K562 (cell line): ENCODE measurements around the gene NOP16. TPM values are rescaled to one million over a fixed set of nuclear protein-coding genes. Genes with fewer than 3 reads are reported as not detected.

Experiments used
- CHAMP1 ChIP-seq: fragments of 450-650 bp; IDR thresholded peaks from 2 replicates; pipeline ENCODE4 v1.6.1; 2016; ENCODE audit warnings: mild to moderate bottlenecking
- CUX1 ChIP-seq: fragments of 200-800 bp; sonication (Bioruptor generic); IDR thresholded peaks from 2 replicates; pipeline ENCODE4 v1.6.1; 2016; ENCODE audit warnings: missing genetic modification characterization, missing compliant biosample characterization
- ETV6 ChIP-seq, 3 experiments: fragments of 150-350 bp in 1 of 3; sonication (generic) in 1 of 3; formaldehyde crosslinking in 1 of 3; IDR thresholded peaks; 2 replicates each; pipeline versions ENCODE4 v1.6.1 to v1.8.0; 2014 to 2022; ENCODE audit warnings: borderline replicate concordance in 2 of 3, low read depth in 2 of 3, antibody characterized with exemption in 1 of 3, low read length in 1 of 3, mild to moderate bottlenecking in 1 of 3, missing genetic modification reagents in 1 of 3
- JUN ChIP-seq, 2 experiments: sonication (generic) in 1 of 2; formaldehyde crosslinking in 1 of 2; IDR thresholded peaks; 2 replicates each; pipeline versions ENCODE4 v1.6.1 to v1.8.0; 2012 to 2022; ENCODE audit warnings: borderline replicate concordance in 2 of 2, mild to moderate bottlenecking in 2 of 2, improper control_type of control experiment in 1 of 2, low read depth in 1 of 2, low read length in 1 of 2, missing genetic modification reagents in 1 of 2
- KDM5B ChIP-seq: fragments of 200-600 bp; sonication (generic); IDR thresholded peaks from 2 replicates; pipeline ENCODE4 v1.6.1; 2012; ENCODE audit warnings: low read depth, mild to moderate bottlenecking, moderate library complexity, low read length, control low read depth, inconsistent platforms; ENCODE audit not compliant: insufficient replicate concordance
- L3MBTL2 ChIP-seq: fragments of 450-650 bp; IDR thresholded peaks from 2 replicates; pipeline ENCODE4 v1.6.1; 2016; ENCODE audit warnings: mild to moderate bottlenecking, moderate library complexity
- NEUROD1 ChIP-seq: fragments of 150-350 bp; IDR thresholded peaks from 2 replicates; pipeline ENCODE4 v1.6.1; 2014; ENCODE audit warnings: borderline replicate concordance, low read length, low read depth; ENCODE audit not compliant: partially characterized antibody
- RAD21 ChIP-seq, 2 experiments: fragments of 250-450 bp in 1 of 2; fragments of 450-650 bp in 1 of 2; sonication (Bioruptor Pico) in 1 of 2; formaldehyde crosslinking in 1 of 2; IDR thresholded peaks in 1 of 2; conservative IDR thresholded peaks in 1 of 2; 2 replicates each; pipeline versions ENCODE4 v1.4.0 to v1.8.0; 2020 to 2022; ENCODE audit warnings: mild to moderate bottlenecking in 2 of 2, moderate library complexity in 1 of 2
- SRSF3 ChIP-seq: fragments of 200-400 bp; formaldehyde crosslinking; IDR thresholded peaks from 2 replicates; pipeline ENCODE4 v1.6.1; 2016; ENCODE audit warnings: mild to moderate bottlenecking, low read length, moderate library complexity; ENCODE audit not compliant: insufficient read depth
- ZKSCAN8 ChIP-seq: fragments of 200-800 bp; sonication (Bioruptor generic); IDR thresholded peaks from 2 replicates; pipeline ENCODE4 v1.6.1; 2016; ENCODE audit warnings: missing genetic modification characterization, missing compliant biosample characterization
- ZNF354B ChIP-seq: fragments of 250-450 bp; sonication (Bioruptor Pico); IDR thresholded peaks from 2 replicates; pipeline ENCODE4 v1.4.0; 2020
- polyA plus RNA-seq, 8 experiments: library from polyadenylated mRNA; depleted of rRNA in 4 of 8; stranded (reverse) in 5 of 8; unstranded in 3 of 8; fragments of >200 nt; fragmentation: Nextera tagmentation in 2 of 8; fragmentation: Illumina TruSeq in 1 of 8; extraction: Ambion mirVana in 2 of 8; extraction: Trizol in 1 of 8; gene quantifications; 2 replicates each; pipeline versions ENCODE4 v1.2.1 to v1.2.3, GENCODE V29; 2011 to 2014; ENCODE audit warnings: inconsistent platforms in 1 of 8, missing spikeins in 1 of 8
- total RNA-seq, 7 experiments: library from RNA; depleted of rRNA in 6 of 7; stranded (reverse); fragments of >200 nt in 6 of 7; fragmentation: Illumina TruSeq in 2 of 7; extraction: Trizol in 2 of 7; gene quantifications; 2 replicates each; pipeline versions ENCODE4 v1.2.1 to v1.2.3, GENCODE V29; 2011 to 2021; ENCODE audit warnings: low replicate concordance in 1 of 7
- TF ChIP-seq, protein P1 (sequence below): sonication (generic); formaldehyde crosslinking; IDR thresholded peaks from 2 replicates; pipeline ENCODE4 v1.8.1; 2022; ENCODE audit warnings: missing genetic modification reagents

NOP16 gene
- total and polyA plus RNA-seq, 9 of the 15 experiments (the other 6 are each of a cell fraction or from before 2014, with no cell fraction given), result 92.5 to 342 (median 148) TPM

- TF ChIP-seq ZNF354B (CRISPR knock-in tag), result no peak
- TF ChIP-seq ETV6 (IDR thresholded peaks at IDR 0.05; ENCODE audit: borderline replicate concordance in 1 of 2, low read depth in 2 of 2, low read length in 1 of 2), result no peak
- no peak for TF ChIP-seq ETV6 (CRISPR knock-in tag; IDR thresholded peaks at IDR 0.05; ENCODE audit: borderline replicate concordance)
- TF ChIP-seq SRSF3, result no peak
- no peak for TF ChIP-seq ZKSCAN8
- TF ChIP-seq, protein P1, sequence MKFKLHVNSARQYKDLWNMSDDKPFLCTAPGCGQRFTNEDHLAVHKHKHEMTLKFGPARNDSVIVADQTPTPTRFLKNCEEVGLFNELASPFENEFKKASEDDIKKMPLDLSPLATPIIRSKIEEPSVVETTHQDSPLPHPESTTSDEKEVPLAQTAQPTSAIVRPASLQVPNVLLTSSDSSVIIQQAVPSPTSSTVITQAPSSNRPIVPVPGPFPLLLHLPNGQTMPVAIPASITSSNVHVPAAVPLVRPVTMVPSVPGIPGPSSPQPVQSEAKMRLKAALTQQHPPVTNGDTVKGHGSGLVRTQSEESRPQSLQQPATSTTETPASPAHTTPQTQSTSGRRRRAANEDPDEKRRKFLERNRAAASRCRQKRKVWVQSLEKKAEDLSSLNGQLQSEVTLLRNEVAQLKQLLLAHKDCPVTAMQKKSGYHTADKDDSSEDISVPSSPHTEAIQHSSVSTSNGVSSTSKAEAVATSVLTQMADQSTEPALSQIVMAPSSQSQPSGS (CRISPR knock-in tag), result no peak
- peak; percentile 1 to 6; a peak in 1 of 4 replicates for TF ChIP-seq RAD21 (CRISPR knock-in tag; conservative IDR thresholded peaks at IDR 0.05 in 1 of 2, IDR thresholded peaks at IDR 0.05 in 1 of 2)
- peak; percentile 85 for TF ChIP-seq KDM5B
- peak; percentile 85 for TF ChIP-seq NEUROD1
- peak; percentile 87 for TF ChIP-seq L3MBTL2
- no peak for TF ChIP-seq CUX1
- peak; percentile 86 for TF ChIP-seq CHAMP1
- TF ChIP-seq JUN (IDR thresholded peaks at IDR 0.05; ENCODE audit: borderline replicate concordance, low read depth, low read length), result peak; percentile 71
- peak; percentile 12; the same call in 1 of the 2 replicates for TF ChIP-seq JUN (CRISPR knock-in tag; IDR thresholded peaks at IDR 0.05; ENCODE audit: borderline replicate concordance)
Measured at GRCh38 chr5:176388444-176389134, at the start of gene NOP16, which contains the start of gene HIGD2A (continued).
